ENCODE measurements around the gene ARHGEF3. TPM values are rescaled to one million over a fixed set of nuclear protein-coding genes. Genes with fewer than 3 reads are reported as not detected.

Gene ARHGEF3
- total RNA-seq, 1 experiment from 2014 or later = 9.5 TPM

DNA sequence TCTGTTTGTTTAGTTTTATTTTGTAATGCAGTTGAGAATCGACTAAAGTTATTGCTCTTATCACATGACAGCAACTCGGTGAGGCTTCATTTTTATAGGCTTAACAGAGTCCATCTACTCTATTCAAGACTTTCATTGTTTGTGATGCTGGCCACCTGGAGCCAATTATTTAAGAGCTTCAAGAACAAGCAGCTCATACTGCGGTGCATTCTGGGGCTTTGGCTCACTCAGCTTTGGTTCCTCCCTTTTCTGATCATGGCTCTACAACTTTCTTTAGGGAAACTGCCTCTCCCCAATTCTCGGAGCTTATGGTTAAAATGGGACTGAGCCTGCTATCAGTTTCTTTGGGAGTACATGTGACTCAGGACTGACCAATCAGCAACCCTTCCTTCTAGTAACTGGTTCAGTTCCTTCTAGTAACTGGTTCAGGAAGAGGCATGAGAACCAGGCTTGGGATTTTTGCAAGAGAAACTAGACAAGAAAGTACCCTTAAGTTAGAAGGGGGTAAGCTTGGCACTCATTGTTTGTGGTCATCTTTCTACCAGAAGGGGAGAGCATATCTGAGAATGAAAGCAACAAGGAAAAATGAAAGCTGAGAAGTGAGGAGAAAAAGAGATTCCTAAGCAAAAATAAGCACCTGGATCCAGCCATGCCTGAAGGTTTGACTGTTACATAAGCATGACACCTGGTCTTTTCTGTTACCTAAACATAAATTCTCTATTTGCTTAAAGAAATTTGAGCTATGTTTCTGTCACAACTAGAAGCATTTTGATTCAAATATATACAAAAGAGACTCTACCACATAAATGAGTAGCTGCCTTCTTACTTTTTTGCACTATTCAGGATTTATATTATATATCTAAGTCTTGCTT, 24.1 kb upstream of the ARHGEF3 start:
- in situ Hi-C loops (cut with HindIII; ENCODE audit: low pct_unique_long_range_greater_than_20kb, low sequenced_read_pairs) = no loop called here
- peak; percentile 25 for DNase-seq (ENCODE audit: low read depth, low spot score)

DNA sequence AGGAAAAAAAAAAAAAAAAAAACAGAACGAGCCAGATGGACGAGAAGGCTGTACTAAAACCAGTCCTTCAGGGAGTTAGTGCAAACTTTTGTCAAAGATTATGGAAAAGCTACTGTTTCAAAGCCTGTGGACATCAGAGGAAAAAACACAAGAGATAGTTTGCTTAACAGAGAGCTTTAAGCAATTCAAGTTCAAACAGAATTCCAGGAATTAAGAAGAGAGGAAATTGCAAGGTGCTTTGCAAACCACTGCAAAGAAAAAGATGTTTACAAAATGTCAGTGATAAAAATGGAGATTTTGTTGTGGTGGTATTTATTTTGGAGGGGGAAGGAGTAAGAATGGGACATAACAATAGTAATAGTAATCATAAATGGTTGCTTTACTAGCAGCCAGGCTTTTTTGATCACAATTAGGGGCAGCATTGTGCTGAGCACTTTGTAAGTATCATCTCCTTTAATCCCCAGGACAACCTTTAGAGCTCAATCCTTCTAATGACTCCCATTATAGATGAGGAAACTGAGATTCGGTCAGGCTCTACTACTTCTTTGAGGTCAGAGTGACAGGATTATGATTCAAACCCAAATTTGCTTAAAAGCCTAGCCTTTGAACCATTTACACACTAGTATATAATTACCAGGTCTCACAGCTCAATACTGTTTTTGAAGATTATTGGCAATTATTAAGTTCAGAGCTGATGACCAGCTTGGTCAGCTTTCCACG, 22.4 kb upstream of the ARHGEF3 start:
- no peak for DNase-seq (ENCODE audit: low read depth, low spot score)
- in situ Hi-C loops (cut with HindIII; ENCODE audit: low pct_unique_long_range_greater_than_20kb, low sequenced_read_pairs) = no loop called here

DNA sequence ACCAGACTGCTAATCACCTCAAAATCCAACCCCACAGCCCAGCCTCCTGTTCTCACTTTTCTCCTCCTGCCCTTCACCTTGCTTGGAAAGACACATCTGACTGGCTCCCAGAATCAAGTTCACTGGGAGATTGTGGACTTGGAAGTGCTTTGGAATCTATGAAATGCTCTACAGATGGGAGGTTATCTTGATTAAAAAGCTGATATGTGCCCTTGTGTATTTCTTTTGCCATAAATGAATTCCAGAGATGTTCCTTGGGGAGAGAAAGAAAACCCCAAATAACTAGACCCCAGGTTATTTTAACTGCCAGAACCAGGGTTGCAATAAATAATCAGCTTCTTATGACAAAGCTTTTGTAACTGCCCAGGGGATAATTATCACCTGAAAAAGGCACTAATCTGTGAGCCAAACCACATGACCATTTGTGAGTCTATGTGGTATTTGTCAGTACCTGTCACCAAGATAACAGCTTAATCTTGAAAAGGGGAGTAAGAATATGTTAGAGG, 21.7 kb upstream of the ARHGEF3 start:
- in situ Hi-C loops (cut with HindIII; ENCODE audit: low pct_unique_long_range_greater_than_20kb, low sequenced_read_pairs) = no loop called here
- no peak for DNase-seq (ENCODE audit: low read depth, low spot score)

DNA sequence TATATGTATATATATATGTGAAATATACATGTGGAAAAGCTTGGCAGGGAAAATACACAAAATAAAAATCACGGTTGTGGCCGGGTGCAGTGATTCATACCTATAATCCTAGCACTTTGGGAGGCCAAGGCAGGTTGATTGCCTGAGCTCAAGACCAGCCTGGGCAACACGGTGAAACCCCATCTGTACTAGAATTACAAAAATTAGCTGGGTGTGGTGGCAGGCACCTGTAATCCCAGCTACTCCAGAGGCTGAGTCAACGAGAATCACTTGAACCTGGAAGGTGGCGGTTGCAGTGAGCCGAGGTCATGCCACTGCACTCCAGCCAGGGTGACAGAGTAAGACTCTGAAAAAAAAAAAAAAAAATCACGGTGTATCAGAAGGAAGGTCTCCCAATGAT, 20.8 kb upstream of the ARHGEF3 start:
- no peak for DNase-seq (ENCODE audit: low read depth, low spot score)

DNA sequence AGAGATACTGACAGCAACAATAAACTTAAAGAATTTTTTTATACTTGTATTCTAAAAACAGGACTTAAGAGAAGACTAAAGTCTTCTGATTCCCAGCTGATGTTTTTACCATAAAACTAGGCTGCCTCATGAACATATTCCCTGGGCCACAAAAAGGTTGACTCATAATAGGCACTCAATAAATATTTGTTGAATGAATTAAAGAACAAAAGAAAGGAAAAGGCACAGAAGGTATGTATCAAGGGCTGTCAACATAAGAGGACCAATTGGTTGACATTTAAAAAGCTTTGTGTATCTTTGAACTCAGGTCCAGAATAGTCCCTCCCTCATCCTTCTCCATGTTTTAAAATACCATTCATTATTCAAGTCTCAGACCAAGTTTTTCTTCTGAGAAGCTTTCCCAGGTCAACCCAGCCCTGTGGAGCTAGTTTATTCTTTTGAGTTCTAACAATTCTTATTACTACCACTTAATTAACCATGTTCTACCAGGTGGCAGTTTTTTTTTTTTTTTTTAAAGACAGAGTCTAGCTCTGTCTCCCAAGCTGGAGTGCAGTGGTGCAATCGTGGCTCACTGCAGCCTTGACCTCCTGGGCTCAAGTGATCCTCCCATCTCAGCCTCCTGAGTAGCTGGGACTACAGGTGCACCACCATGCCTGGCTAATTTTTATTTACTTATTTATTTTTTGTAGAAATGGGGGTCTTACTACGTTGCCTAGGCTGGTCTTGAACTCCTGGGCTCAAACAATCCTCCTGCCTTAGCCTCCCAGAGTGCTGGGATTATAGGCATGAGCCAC, 17.5 kb upstream of the ARHGEF3 start:
- DNase-seq (ENCODE audit: low read depth, low spot score) = no peak

More for the DNA sequence above, 20.8 kb upstream of the ARHGEF3 start:
- in situ Hi-C loops (cut with HindIII; ENCODE audit: low pct_unique_long_range_greater_than_20kb, low sequenced_read_pairs) = no loop called here

DNA sequence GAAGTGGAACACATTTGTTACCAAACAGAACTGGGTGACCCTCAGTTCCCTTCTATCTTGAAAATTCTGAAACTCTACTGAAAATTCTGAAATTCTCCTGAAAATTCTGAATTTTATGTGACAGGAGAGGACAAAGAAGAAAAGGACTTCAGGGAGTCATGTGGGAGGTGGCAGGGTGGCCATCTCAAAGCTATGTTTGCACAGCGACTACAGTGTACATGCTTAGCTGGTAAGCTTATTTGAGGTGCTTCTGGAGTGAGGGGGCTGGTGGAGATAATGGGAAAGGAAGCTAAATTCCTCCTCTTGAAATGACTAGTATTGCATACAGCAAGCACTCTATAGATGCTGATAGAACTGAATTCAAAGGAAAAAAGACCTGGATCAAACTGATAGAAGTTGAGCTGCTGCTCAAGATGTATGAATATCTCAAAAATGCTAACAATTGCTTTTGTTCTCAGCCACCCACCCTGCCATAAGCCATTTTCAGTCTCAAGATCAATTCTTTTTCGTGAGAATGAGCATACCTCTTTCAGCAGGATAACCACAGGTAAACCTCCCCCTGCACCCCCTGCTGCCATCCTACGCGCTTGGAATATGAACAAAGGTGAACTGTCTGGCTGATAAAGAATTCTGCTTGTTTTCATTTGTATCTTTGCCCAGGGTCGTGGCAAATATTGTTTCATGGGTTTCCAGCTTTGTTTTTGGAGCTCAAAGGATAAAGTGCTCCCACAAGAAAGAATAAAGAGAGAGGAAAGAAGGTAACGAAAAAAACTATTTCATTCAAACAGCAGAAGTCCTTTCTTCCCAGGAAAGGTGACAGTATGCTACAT, 16.6 kb upstream of the ARHGEF3 start:
- in situ Hi-C loops (cut with HindIII; ENCODE audit: low pct_unique_long_range_greater_than_20kb, low sequenced_read_pairs) = no loop called here

More for the DNA sequence above, 17.5 kb upstream of the ARHGEF3 start:
- in situ Hi-C loops (cut with HindIII; ENCODE audit: low pct_unique_long_range_greater_than_20kb, low sequenced_read_pairs) = no loop called here

DNA sequence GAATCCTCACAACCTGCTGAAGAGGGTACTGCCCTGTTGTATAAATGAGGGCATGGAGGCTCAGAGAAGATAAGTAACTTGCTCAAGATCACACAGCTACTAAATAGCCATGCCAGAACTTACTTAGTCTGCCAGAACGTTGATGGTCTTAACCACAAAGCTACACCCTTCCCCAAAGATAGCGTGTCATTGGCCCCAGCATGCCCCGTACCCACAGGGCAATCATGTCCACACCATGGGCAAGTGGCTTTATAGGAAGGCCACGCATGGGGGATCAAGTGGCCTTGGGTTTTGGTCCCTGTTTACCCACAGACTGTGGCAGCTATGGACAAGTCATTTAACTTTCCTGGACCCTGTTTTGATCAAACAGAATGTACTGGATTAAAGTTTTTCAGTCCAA, 15.9 kb upstream of the ARHGEF3 start:
- DNase-seq (ENCODE audit: low read depth, low spot score) = no peak
- in situ Hi-C loops (cut with HindIII; ENCODE audit: low pct_unique_long_range_greater_than_20kb, low sequenced_read_pairs) = no loop called here

More for the DNA sequence above, 16.6 kb upstream of the ARHGEF3 start:
- DNase-seq (ENCODE audit: low read depth, low spot score) = no peak

DNA sequence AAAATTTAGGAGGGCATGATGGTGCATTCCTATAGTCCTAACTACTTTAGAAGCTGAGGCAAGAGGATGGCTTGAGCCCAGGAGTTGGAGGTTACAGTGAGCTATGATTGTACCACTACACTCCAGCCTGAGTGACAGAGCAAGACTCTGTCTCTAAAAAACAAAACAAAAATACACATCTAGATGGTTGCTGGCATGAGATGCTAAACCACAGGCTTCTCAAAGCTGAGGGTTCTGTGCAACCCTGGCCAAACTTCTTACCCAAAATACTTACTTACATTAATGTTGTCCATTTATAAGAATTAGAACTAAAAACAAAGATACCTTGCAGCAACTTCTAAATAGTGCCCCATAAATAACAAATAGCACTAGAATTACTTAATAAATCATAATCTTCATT, 14.3 kb upstream of the ARHGEF3 start:
- no peak for DNase-seq (ENCODE audit: low read depth, low spot score)
- in situ Hi-C loops (cut with HindIII; ENCODE audit: low pct_unique_long_range_greater_than_20kb, low sequenced_read_pairs) = no loop called here

DNA sequence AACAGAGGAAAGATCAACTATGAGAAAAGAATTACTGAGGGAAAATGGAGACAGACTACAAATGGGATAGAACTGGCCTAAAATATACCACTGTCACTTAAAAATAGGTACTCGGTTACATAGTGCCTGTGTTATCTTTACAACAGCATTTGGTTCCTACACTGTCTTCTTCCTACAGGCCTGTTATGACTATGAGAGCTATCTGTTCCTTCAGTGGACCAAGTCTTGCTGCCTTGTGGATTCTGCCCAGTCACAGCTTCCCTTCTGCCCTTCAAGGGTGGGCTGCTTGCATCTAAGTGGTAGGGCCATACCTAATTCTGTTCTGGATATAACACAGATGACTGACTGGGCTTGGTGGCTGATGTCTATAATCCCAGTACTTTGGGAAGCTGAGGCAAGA, 13.8 kb upstream of the ARHGEF3 start:
- no peak for DNase-seq (ENCODE audit: low read depth, low spot score)
- in situ Hi-C loops (cut with HindIII; ENCODE audit: low pct_unique_long_range_greater_than_20kb, low sequenced_read_pairs) = no loop called here

DNA sequence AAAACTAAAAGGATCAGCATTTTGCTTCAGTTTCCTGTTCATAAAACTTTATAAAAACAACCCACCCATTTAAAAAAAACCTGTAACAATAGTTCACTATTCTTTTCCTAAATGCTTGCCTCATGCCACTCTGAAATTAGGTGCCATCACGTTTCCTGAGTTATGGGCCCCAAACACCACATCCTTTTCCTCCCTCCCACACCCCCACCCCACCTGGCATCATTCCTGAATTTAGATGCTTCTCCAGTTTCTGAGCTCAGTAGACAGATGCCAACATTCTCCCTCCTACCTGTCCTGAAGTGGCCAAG, 11.9 kb upstream of the ARHGEF3 start:
- no peak for DNase-seq (ENCODE audit: low read depth, low spot score)
- in situ Hi-C loops (cut with HindIII; ENCODE audit: low pct_unique_long_range_greater_than_20kb, low sequenced_read_pairs) = no loop called here

DNA sequence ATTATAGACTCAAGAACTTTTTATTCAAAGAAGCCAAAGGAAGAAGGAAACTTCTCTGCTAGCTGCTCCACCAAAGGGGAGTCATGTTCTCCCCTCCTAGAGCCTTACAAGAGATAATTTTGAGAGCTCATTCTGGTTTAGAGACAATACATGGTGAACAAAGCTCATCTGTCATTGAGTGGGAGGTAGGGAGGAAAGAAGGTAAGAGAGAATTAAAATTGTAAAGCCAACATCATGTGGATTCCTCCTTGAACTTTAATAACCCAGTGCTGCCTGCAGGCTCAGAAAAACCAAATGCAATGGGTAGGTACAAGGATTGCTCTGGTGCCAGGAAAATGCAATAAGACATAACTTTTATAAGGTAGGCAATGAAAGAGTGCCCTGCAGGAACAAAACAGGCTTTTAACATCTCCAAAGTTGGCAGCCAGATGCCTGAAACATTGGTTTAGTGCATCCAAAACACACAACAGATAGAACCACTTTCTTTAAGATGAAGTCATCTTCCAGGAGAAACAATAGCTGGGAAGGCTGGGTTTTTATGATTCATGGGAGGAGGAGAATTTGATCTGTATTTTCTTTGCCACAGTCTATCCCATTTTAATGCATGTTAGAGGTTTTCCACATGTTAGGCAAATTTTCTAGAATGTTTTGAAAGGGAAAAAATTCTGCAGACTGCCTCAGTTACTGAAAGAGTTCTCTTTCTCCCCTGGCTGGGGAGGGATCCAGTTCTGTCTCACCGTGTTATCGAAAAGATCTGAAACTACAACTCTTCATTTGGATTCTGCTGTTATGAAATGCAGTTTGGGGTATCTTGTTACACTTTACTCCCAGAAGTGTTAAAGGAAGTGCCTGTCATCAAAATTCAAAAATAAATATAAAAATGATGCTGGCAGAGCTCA, 11.3 kb upstream of the ARHGEF3 start:
- no peak for DNase-seq (ENCODE audit: low read depth, low spot score)
- in situ Hi-C loops (cut with HindIII; ENCODE audit: low pct_unique_long_range_greater_than_20kb, low sequenced_read_pairs) = no loop called here

DNA sequence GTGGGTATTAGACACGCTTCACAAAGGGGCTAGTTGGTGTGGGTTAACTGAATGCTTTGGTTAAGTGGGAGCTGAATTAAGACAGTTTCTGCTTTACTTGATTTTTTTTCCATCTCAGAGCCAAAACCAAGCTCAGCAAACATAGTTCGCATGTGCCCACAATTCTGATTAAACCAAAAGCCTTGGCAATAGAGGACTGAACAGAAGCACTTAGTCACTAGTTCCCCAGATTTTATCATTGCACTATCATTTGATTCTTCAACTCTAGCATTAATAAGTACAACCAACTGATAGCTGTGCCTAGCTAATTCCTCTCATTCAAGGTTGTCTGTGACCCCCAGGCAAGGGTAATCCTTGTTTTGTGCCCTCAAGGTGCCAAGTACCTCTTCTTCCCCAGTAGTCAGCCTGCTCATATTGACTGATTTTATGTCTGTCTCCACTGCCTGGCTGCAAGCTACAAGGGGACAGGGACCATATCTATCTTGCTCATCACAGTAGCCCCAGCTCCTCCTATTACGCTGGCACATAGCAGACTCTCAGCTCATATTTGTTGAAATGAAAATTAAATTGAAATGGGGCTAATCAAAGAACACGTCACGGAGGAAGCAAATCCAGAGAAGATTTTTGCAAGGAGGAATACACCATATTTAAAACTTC, 9.9 kb upstream of the ARHGEF3 start:
- DNase-seq (ENCODE audit: low read depth, low spot score) = no peak
- in situ Hi-C loops (cut with HindIII; ENCODE audit: low pct_unique_long_range_greater_than_20kb, low sequenced_read_pairs) = no loop called here

DNA sequence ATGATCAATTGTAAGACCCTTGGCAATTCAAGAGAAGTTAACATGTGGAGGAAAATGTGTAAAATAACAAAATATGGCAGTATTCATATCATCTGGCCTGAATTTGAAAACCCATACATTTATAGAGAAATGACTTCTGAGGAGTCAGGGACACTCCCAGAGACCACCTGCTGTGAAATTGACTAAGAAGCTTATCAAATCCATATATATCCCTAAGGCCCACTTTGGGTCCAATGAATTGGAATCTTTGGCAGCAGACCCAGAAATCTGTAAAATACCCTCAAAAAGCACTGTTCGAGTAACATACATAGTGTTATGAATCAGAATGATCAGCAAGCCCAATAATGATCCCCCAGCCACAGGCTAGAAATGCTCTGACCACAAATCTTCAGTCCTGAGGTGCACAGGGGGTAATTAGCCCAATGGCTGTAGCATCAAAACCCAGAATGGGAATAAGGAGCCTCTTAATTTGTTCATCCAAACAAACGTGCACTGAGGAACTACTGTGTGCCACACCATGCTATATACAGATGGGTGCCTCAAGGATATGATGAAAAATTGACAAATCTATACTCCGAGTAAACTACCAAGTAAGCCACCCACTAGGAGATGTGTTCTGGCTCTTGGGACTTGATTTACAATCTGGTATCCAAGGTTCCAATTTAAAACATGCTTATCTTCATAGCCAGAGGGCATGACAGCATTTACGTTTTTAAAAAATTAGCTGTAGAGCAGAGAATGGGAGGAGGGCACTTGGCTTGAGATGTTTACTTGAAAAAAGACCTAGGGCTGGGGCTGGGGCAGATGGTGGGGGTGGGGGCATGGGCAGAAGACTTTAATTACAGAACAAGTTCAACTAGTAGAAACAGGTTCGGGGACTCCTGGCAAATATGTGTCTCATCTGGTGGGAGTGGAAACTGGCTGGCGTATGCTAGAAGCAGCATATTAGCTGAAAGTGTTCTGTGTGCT, 9.1 kb upstream of the ARHGEF3 start:
- DNase-seq (ENCODE audit: low read depth, low spot score) = no peak
- in situ Hi-C loops (cut with HindIII; ENCODE audit: low pct_unique_long_range_greater_than_20kb, low sequenced_read_pairs) = no loop called here

DNA sequence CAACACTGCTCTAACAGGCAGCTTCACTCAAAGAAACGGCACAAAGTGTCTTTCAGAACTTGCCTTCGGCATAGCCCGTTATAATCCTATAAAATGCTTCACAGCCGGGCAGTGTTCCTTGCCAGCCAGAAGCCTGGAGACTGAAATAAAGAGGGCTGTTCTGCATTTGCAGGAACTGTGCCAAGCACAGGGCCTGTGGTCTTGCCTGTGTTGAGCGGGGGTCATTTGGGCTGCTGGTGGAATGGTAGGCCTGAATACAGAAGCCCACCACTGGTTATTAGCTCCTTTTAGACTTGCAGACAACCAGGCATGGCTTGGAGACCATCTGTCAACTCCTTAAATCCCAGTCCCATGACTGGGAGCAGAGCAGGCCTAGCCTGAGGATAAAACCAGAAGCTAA, 4.7 kb upstream of the ARHGEF3 start:
- DNase-seq (ENCODE audit: low read depth, low spot score) = peak; percentile 83
- in situ Hi-C loops (cut with HindIII; ENCODE audit: low pct_unique_long_range_greater_than_20kb, low sequenced_read_pairs) = no loop called here

DNA sequence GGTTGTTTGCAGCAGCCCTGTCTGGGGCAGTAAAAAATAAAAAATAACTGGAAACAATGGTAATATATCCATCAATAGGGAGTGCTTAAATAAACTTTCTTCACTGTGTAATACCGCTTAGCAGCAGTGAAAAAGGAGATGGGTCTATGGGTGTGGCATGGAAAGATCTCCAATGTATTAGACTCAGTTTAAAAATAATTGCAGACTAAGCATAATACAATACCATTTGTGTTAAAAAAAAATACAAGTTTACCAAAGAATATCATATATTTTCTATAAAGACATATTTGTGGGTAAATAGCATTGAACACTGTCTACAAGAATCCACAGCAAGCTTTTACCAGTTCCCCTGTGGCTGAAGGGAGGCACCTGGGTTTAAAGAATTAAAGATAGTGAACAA, 1.0 kb upstream of the ARHGEF3 start:
- no peak for DNase-seq (ENCODE audit: low read depth, low spot score)
- in situ Hi-C loops (cut with HindIII; ENCODE audit: low pct_unique_long_range_greater_than_20kb, low sequenced_read_pairs) = no loop called here
